Kidney capillary endothelial cell (primary cell): ENCODE results near the gene KCNJ1.
A peak's percentile ranks its signal among the peaks of the same experiment; 100 is the strongest.

Source experiments
- DNase-seq: peaks from one replicate; pipeline ENCODE4 v3.0.0-alpha.2; 2018; ENCODE audit warnings: low spot score

Gene KCNJ1

DNA sequence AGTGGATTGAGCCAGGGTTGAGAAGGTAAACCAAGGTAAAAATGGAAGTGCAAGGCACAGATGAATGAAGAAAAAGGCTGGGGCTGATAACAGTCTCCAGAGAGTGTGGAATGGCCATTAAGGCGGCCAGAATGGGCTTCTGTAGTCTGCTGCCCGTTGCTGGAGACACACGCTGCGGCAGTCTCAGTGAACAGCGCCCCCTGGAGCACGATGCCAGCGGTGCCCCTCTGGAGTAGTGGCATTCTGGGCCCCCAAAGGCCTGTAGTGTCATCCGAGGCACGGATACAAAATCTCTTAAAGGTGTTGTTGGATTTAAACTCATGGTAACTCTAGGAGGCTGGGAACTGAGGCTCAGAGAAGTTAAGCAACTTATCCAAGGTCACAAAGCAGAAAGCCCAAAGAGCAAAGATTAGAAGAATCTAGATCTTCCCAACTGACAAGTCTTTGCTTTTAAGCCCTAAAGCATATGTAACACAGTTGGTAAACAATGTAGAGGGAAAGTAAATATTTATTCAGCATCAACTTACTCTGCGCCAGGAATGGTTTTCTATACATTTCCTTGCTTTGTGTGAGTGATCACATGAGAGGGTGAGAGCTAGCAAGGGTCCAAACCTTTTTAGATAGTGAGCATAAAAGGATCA, 18.2 kb downstream of the KCNJ1 start:
- DNase-seq = peak; percentile 47

DNA sequence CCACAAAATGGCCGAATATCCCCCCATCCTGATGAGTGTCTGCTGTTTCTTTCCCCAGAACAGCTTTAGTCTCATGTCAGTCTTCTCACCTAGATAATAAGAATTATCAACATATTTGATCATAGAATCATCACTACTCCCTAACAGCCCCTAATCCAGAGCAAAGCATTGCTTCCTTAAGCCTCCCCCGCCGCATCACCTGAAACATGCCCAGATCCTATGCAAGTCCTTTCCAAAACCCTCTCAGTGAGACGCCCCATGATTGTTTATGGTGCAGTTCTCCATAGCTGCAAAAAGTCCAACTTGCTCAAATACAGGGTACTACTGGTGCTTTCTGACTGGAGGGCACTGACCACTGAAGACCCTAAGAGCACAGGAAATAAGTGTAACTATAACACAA, 20.1 kb downstream of the KCNJ1 start:
- DNase-seq = no peak

GRCh38 chr11:128845334-128845780, 21.7 kb downstream of the KCNJ1 start:
- DNase-seq = no peak

DNA sequence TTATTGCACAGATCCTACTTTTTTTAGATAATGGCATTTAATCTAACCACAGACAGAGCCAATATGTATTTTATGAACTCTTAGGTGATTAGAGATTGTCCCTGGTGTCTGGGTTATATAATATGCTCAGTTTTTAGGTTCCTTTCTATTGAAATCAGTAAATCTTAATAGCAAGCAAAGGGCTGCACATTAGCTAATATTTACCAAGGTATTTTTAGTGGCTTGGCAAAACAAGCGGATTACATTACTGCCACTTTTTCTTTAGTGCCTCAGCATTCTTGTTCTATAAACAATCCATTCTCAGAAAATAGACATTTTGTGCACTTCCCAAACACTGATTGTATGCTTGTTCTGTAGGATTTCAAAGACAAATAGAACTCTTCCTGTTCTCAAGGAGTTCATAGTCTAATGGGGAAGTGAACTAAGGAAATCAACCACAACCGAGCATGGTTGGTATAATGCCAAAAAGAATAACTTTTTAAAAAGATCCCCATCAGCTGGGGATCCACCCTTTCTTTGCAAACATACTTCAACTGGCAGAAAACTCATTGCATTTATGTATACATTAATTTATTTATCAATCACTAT, 23.8 kb downstream of the KCNJ1 start:
- no peak for DNase-seq

GRCh38 chr11:128841461-128842072, 25.5 kb downstream of the KCNJ1 start:
- no peak for DNase-seq

- DNase-seq = no peak
Observed at GRCh38 chr11:128840783-128841182, 26.3 kb downstream of the KCNJ1 start.

- DNase-seq = no peak
Observed at GRCh38 chr11:128840137-128840536, 27.0 kb downstream of the KCNJ1 start.

DNA sequence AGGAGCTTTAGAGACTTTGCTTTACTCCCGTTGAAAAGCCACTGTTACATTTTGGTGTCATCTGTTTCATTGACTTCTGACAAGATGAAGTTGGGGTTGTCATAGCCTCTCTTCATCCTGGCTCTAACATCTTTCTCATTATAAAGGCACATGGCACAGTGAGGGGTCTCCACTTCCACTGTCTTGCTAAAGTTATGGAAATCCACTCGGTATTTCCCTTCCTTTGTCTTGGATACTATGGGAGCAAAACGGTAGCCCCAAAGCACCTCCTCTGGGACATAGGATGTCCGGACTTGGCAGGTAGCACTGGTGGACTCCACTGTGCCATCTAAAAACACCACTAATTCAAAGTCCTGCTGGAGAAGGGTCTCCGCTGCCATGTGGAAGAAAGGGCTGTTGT, 28.0 kb downstream of the KCNJ1 start:
- no peak for DNase-seq

DNA sequence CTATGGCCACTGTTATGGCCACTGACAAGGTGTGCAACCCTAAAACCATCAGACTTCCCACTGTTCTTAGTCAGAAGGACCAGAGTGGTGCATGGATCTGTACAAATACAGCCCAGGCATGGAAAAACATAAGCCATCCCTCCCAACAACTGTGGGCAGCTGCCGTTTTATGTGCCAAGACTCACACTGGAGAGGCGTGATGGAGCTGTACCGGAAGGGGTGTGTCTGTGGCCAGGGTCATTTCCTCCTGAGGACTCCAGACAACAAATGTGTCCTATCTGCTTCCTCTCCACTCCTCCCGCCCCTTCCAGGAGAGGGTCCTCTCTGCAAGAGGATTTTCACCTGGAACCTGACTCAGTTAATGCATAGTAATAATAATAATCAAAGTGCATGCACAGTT, 29.5 kb downstream of the KCNJ1 start:
- DNase-seq = peak; percentile 55

- peak; percentile 86 for DNase-seq
Observed at GRCh38 chr11:128835741-128836430, 31.2 kb downstream of the KCNJ1 start.

GRCh38 chr11:128834157-128834556, 32.9 kb downstream of the KCNJ1 start:
- DNase-seq = no peak

GRCh38 chr11:128832121-128832497, 35.0 kb downstream of the KCNJ1 start:
- DNase-seq = no peak

DNA sequence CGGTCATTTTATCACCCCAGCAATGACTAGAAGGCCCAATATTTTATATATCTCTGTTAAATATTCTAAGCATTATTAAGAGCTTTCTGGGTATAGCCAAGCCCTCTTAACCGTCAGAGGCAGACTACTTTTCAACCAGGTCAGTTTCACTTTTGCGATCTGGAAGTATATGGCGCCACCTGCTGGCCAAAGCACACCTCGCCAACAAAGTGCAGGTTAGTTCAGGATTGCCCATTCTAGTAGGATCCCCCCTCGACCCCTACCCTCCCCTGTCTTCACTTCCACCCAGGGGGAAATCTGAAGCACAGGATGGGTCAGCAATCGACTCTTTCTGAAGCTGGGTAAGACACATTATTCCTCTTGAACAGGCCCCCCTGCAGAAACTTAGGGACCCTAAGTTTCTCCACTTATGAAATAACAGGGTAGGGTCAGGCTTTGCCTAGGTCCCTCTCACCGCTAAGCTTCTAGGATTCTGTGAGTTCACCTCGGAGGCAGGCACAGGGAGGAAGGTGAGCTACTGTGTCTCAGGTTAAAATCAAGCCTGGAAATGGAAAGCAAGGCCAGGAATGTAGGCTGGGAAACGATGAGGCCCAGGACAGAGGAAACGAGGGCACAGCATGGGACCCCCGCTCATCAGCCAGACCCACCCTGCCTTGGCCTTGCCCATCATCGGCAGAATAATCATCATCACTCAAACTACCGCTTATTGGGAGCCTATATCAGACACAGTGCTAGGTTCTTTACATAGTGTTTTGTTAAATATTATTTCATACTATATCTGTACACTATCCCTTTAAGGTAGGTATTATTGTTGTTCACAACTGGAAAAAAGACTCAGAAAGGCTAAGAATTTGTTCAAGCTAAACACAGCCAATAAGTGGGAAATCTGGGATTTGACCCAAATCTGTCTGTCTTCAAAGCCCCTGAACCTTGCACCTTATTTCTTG, 35.6 kb downstream of the KCNJ1 start:
- DNase-seq = peak; percentile 80

DNA sequence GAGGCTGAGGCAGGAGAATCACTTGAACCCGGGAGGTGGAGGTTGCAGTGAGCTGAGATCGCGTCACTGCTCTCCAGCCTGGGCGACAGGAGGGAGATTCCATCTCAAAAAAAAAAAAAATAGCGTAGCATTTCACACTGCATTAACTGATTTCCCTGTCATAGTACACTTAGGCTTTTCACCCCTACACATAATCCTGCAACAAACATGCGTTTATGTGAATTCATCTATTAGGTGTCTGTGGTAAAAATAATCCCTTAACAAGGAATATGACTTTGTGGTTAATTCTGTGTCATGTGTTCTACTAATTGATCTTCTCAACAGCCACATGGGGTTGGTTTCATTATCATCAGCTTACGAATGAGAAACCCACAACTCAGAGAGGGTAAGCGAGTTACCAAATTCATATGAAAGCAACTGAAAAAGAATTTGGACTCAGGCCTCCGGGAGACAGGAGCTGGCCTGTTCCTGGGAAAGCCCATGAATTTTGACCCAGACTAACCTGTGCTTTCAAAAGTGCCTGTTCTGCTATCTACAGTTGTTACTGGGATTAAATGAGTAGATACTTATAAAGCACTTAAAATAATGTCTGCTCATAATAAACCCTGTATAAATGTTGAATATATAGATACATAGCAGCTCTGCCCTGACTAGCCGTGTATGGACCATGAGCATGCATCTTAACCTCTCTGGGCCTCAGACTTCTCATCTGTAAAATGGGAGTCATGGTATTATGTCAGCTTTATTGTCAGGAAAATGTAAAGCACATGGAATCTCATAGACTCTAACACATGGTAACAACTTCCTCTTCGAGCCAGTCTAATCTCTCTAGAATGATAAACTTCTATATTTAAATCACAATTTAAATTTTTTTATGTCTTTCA, 36.6 kb downstream of the KCNJ1 start:
- DNase-seq = no peak

- DNase-seq = peak; percentile 90
Observed at GRCh38 chr11:128828350-128828749, 38.7 kb downstream of the KCNJ1 start.

DNA sequence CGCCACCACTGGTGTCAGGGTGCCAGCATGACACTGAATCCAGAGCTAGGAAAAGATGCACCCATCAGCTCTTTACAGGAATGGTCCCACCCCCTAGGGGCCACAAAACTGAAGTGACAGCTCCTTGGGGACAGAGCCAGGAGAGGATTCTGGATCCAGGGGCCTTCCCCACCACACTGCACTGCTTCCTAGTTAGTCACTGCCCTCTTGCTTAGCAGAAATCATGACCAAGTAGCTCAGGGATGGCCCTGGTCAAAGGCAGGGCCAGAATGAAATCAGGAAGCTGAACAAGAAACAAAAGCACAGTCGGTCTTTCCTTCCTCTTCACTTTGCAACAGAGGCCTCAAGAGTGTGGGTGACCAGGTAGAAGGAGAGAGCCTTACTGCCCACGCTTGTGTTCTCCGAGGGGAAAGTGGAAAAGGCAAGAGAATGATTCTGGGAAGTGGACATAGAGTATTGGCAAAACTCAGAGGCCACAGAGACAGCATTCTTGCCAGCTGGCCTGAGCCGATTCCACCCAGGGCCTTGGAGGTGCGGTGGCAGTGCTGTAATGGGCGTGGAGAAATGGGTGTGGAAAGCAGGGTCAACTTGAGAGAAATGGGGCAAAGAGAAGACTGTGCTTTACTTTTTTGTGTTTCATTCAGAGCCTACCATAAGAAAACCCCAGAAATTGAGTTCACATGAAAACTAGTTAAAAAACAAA, 39.8 kb downstream of the KCNJ1 start:
- peak; percentile 33 for DNase-seq

DNA sequence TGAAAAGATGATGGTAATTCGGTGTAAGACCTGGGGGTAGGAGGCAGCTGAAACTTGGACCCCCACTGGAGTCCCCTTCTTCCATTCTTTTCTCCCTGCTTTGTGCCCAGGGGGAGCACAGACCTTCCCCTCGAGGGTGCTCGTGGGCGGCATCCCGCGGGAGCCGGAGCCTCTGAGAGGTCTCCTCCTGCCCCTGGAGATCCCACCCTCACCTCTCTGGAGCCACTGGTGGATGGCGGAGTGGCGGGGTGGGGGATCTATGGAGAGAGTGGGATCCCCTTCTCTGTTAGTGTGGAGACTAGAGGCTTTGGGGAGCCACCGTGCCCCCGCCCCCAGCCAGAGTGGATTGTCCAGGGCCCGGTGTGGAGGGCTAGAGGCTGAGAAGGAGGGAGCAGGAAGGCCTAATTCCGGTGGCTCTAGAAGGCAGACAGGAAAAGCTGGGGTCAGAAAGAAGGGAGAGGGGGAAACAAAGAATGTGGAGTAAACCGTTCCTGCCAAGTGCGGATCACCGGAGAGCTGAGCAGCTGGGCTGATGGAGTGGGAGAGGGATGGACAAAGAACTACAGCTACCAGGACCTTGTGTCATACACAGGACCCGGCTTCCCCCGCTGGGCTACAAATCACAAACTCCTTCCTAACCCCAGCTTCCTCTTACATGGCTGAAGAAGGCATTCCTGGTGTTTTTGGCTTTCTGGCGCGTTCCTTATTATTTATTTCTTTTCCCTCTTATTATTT, 41.9 kb downstream of the KCNJ1 start:
- DNase-seq = no peak

DNA sequence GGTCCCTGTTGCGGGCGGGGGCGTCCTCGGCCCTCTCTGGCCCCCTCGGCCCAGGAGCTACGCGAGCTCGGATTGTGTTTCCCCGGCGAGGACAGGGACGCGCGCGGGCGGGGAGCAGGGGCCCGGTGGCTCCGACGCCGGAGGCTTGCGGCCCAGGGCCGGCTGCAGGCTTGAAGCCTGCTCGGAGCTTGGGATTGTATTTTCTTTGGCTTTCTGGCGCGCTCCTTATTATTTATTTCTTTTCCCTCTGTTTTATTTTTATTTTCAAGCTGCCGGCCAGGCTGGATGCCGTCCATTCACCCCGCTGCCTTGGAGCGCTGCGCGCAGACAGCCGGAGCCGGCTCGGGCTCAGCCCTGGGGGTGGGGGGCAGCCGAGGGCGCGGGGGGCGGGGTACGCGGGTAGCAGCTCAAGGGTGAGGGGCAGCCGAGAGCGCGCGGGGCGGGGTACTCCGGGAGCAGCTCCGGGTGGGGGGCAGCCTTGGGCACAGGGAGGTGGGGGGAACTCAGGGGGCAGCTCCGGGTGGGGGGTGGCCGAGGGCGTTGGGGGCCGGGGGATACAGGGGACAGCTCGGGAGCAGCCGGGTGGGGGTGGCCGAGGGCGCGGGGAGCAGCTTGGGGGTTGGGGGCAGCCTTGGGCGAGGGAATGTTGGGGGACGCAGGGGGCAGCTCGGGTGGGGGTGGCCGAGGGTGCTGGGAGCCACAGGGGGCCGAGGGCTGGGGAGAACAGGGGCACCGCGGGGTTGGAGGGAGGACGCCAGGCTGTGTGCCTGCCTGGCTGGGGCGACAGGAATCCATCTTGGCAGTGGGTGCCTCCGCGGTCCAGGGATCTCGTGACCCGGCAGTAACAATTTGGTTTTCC, 42.7 kb downstream of the KCNJ1 start:
- no peak for DNase-seq

- DNase-seq = no peak
Observed at GRCh38 chr11:128823753-128824152, 43.3 kb downstream of the KCNJ1 start.
